GM19193 (cell line): Measurements from ENCODE around the gene HHLA2.

Source experiments
- POLR2A ChIP-seq: IDR thresholded peaks from 4 replicates; pipeline ENCODE4 v1.6.1; 2011; ENCODE audit not compliant: insufficient read depth, insufficient read length; ENCODE audit errors: extremely low read depth

Gene HHLA2

GRCh38 chr3:108394016-108394415 is 97.7 kb downstream of the HHLA2 start:
- TF ChIP-seq POLR2A, result no peak

- no peak for TF ChIP-seq POLR2A
These were observed 98.2 kb downstream of the HHLA2 start for GRCh38 chr3:108394563-108394962.

DNA sequence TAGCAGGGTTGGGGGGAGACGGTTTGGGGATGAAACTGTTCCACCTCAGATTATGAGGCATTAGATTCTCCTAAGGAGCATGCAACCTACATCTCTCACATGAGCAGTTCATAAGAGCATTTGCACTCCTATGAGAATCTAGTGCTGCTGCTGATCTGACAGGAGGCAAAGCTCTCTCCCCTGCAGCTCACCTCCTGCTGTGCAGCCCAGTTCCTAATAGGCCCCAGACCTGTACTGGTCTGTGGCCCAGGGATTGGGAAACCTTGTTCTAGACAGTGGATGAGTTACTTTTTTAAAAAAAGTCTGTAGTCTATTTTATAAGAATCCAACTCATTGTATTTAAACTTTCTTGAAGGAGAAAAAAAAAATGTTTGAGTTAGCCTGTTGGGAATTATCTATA is 100.0 kb downstream of the HHLA2 start:
- no peak for TF ChIP-seq POLR2A

- no peak for TF ChIP-seq POLR2A
These were observed 102.2 kb downstream of the HHLA2 start for GRCh38 chr3:108398510-108398909.

DNA sequence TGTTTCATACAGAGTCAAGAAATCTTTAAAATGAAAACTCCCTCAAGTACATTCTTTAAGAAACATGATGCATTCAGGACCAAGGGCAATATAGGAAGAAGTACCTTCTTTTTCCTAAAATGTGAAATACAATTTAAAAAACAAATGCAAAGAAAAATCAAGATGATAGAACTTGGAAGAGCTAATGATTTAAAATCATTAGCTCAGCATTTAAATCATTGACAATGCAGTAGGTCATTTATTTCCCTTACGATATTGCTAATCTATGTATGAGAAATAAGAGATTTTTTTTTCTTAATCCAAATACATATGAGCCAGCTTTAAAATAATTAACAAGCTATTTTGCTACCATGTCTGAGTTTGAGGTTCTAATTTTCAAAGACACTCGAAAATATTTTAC is 105.5 kb downstream of the HHLA2 start:
- TF ChIP-seq POLR2A, result no peak

GRCh38 chr3:108403198-108403597 is 106.8 kb downstream of the HHLA2 start:
- no peak for TF ChIP-seq POLR2A

GRCh38 chr3:108403686-108404345 is 107.5 kb downstream of the HHLA2 start:
- TF ChIP-seq POLR2A, result no peak

GRCh38 chr3:108404368-108404767 is 108.0 kb downstream of the HHLA2 start:
- TF ChIP-seq POLR2A, result no peak

- no peak for TF ChIP-seq POLR2A
These were observed 109.8 kb downstream of the HHLA2 start for GRCh38 chr3:108406063-108406660.

GRCh38 chr3:108406661-108407206 is 110.4 kb downstream of the HHLA2 start:
- no peak for TF ChIP-seq POLR2A

- TF ChIP-seq POLR2A, result no peak
These were observed 111.5 kb downstream of the HHLA2 start for GRCh38 chr3:108407886-108408285.

DNA sequence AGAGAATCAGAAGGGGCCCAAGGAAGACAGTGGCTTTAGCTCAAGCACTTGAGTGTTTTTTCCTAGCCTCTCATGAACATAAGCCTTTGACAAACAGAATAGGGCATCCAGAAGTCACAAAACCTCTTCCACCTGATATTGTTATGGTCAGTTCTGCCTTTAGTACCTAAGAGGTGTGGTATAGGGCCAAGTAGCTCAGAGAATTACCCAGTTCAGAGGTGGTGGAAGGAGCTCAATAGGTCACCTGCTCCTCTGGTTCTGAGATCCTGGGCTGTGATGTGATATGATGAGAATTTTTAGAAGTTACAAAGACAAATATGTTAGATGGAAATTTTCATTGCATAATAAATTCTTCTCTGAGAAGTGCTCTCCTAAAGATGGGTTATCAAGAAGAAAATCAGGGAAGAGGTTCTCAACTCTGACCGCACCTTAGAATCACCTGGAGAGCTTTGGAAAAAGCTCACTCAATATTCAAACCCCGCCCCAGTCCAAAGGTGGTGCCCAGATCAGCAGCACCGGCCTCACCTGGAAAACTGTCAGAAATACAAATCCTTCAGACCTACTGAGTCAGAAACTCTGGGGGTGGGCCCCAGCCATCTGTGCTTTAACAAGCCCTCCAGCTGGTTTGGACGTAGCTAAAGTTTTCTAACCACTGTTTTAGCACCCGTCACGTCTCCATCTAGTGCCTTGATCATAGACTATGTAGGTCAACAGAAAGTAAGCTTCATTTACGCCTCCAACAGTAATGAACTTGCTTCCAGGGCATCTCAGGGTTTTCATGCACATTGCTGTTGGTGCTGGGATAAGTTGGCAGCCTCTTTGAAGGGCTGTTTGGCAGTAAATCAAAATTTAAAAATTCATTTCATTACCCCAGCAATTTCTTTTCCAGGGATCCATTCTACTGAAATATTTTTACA is 112.8 kb downstream of the HHLA2 start:
- no peak for TF ChIP-seq POLR2A

- TF ChIP-seq POLR2A, result no peak
These were observed 113.4 kb downstream of the HHLA2 start for GRCh38 chr3:108409800-108410178.

- no peak for TF ChIP-seq POLR2A
These were observed 114.2 kb downstream of the HHLA2 start for GRCh38 chr3:108410531-108410984.

DNA sequence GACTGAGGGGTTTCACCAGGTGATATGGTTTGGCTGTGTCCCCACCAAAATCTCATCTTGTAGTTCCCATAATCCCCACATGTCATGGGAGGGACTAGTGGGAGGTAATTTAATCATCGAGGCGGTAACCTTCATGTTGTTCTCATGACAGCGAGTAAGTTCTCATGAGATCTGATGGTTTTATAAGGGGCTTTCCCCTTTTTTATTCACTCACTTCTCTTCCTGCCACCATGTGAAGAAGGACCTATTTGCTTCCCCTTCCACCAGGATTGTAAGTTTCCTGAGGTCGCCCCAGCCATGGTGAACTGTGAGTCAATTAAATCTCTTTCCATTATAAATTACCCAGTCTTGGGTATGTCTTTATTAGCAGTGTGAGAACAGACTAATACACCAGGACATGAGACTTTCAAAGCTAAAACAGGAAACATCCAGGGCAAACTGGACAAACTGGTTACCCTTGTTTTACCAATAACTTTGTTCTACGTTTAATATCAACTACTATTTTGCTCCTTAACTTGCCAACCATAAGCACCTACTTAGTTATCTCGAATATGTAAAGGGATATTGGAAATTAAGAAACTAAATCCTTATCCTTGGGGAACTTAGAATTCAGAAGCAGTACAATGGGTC is 115.9 kb downstream of the HHLA2 start:
- no peak for TF ChIP-seq POLR2A
